OCI-LY1 (cell line): ENCODE measurements around the gene CNTNAP2.
"Not testable (repeated sequence)": the region's sequence is repeated elsewhere in the genome, so short reads cannot be mapped to it uniquely, and the experiment has no call there.

Source experiments
- H2AFZ ChIP-seq: fragments of 200-600 bp; sonication (generic), shearing (Covaris generic); 2 replicates; pipeline ENCODE4 v1.6.0; 2014; ENCODE audit warnings: antibody characterized with exemption, mild to moderate bottlenecking, low read length
- H3F3A ChIP-seq: fragments of 200-600 bp; sonication (generic), shearing (Covaris generic); 2 replicates; pipeline ENCODE4 v1.6.0; 2014; ENCODE audit warnings: mild to moderate bottlenecking, antibody characterized with exemption, low read length, moderate library complexity; ENCODE audit not compliant: insufficient read depth
- H3K27ac ChIP-seq: fragments of 200-600 bp; sonication (generic); 2 replicates; pipeline ENCODE4 v1.5.1; 2014; ENCODE audit warnings: low read length, mixed run types, mild to moderate bottlenecking, low read depth; ENCODE audit not compliant: poor library complexity, severe bottlenecking
- H3K27me3 ChIP-seq: fragments of 200-600 bp; sonication (generic); 2 replicates; pipeline ENCODE4 v1.6.0; 2014; ENCODE audit warnings: antibody characterized with exemption, mild to moderate bottlenecking, low read length, moderate library complexity; ENCODE audit not compliant: insufficient read depth
- H3K36me3 ChIP-seq: fragments of 200-600 bp; sonication (generic); 2 replicates; pipeline ENCODE4 v1.6.1; 2014; ENCODE audit warnings: mild to moderate bottlenecking, antibody characterized with exemption, low read length, moderate library complexity, mixed read lengths; ENCODE audit not compliant: insufficient read depth
- H3K4me1 ChIP-seq: fragments of 200-600 bp; sonication (generic); 2 replicates; pipeline ENCODE4 v1.5.1; 2014; ENCODE audit warnings: mild to moderate bottlenecking, low read length, moderate library complexity; ENCODE audit not compliant: insufficient read depth, severe bottlenecking
- H3K4me2 ChIP-seq: fragments of 200-600 bp; sonication (generic), shearing (Covaris generic); 2 replicates; pipeline ENCODE4 v1.6.1; 2014; ENCODE audit warnings: low read length
- H3K4me3 ChIP-seq: fragments of 200-600 bp; sonication (generic); 2 replicates; pipeline ENCODE4 v1.5.1; 2014; ENCODE audit warnings: low read length, low read depth, mild to moderate bottlenecking, mixed read lengths; ENCODE audit not compliant: poor library complexity, severe bottlenecking
- H3K79me2 ChIP-seq: fragments of 200-600 bp; shearing (Covaris generic); 2 replicates; pipeline ENCODE4 v1.6.1; 2016; ENCODE audit warnings: mixed run types, low read length, mixed read lengths; ENCODE audit not compliant: insufficient read depth
- H3K9ac ChIP-seq: fragments of 200-600 bp; sonication (generic), shearing (Covaris generic); 2 replicates; pipeline ENCODE4 v1.6.1; 2014; ENCODE audit warnings: mild to moderate bottlenecking, low read length, mixed read lengths
- H3K9me2 ChIP-seq: fragments of 200-600 bp; sonication (generic), shearing (Covaris generic); 2 replicates; pipeline ENCODE4 v1.6.1; 2014; ENCODE audit warnings: low read depth, mild to moderate bottlenecking, low read length, mixed read lengths
- H3K9me3 ChIP-seq: fragments of 200-600 bp; shearing (Covaris generic); 2 replicates; pipeline ENCODE4 v1.6.1; 2014; ENCODE audit warnings: low read length, mixed read lengths
- H4K20me1 ChIP-seq: fragments of 200-600 bp; sonication (generic), shearing (Covaris generic); 2 replicates; pipeline ENCODE4 v1.6.0; 2016; ENCODE audit warnings: mild to moderate bottlenecking, low read length; ENCODE audit not compliant: insufficient read depth
- CTCF ChIP-seq: fragments of 200-600 bp; sonication (generic), shearing (Covaris generic); IDR thresholded peaks from 2 replicates; pipeline ENCODE4 v1.5.1; 2017; ENCODE audit warnings: mild to moderate bottlenecking, antibody characterized with exemption, low read length, moderate library complexity, mixed read lengths
- EZH2 ChIP-seq: fragments of 200-600 bp; sonication (generic), shearing (Covaris generic); IDR thresholded peaks from 2 replicates; pipeline ENCODE4 v1.8.0; 2017; ENCODE audit warnings: borderline replicate concordance, mixed run types, mild to moderate bottlenecking, antibody characterized with exemption, low read length, moderate library complexity, mixed read lengths

CNTNAP2 gene

GRCh38 chr7:146242661-146243060 lies 126.1 kb downstream of the CNTNAP2 start:
- H3K27ac ChIP-seq = no peak overlapping the region
- peaks cover 3% of the 10 kb centered on the region for H3K4me1 ChIP-seq
- no peaks in the 10 kb centered on the region for H3F3A ChIP-seq
- no peaks in the 10 kb centered on the region for H3K79me2 ChIP-seq
- no peaks in the 10 kb centered on the region for H3K27me3 ChIP-seq
- no peaks in the 10 kb centered on the region for H4K20me1 ChIP-seq
- no peak overlapping the region for H3K9ac ChIP-seq
- H3K4me3 ChIP-seq = no peak overlapping the region
- H3K36me3 ChIP-seq = no peaks in the 10 kb centered on the region
- H3K4me2 ChIP-seq = no peak overlapping the region
- TF ChIP-seq CTCF (no peak), EZH2 (no peak)
- H3K9me3 ChIP-seq = 0 out of 2 replicates have a peak, but pooled peaks cover 5% of the 10 kb centered on the region
- peak overlapping the region; percentile 99; the same call in 1 of the 2 replicates for H2AFZ ChIP-seq
- H3K9me2 ChIP-seq = no peaks in the 10 kb centered on the region

DNA sequence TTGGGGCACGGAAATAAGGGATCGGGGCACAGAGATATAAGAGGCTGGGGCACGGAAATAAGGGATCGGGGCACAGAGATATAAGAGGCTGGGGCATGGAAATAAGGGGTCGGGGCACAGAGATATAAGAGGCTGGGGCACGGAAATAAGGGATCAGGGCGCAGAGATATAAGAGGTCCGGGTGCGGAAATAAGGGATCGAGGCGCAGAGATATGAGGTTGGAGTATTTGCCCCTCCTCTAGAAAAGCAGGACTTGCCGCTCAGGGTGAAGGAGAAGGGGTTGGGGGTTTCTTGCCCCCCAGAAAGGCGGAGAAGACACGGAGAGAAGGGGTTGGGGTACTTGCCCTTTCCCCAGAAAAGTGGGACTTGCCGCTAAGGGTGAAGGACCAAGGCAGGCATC lies 131.4 kb downstream of the CNTNAP2 start:
- not testable (repeated sequence) for H3K36me3 ChIP-seq, H3K9ac ChIP-seq, H3K9me2 ChIP-seq, H2AFZ ChIP-seq, H4K20me1 ChIP-seq, H3K4me2 ChIP-seq, H3F3A ChIP-seq, H3K4me3 ChIP-seq, H3K9me3 ChIP-seq, H3K27me3 ChIP-seq, H3K27ac ChIP-seq, H3K79me2 ChIP-seq
- H3K4me1 ChIP-seq = peaks cover 23% of the 10 kb centered on the region

DNA sequence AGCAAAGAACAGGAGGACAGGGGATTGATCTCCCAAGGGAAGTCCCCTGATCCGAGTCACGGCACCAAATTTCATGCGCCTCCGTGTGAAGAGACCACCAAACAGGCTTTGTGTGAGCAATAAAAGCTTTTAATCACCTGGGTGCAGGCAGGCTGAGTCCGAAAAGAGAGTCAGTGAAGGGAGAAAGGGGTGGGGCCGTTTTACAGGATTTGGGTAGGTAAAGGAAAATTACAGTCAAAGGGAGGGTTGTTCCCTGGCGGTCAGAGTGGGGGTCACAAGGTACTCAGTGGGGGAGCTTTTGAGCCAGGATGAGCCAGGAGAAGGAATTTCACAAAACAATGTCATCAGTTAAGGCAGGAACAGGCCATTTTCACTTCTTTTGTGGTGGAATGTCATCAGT lies 132.1 kb downstream of the CNTNAP2 start:
- H3K4me2 ChIP-seq, H3K27me3 ChIP-seq, H2AFZ ChIP-seq, H3K9me2 ChIP-seq, H3K9me3 ChIP-seq, H3K9ac ChIP-seq, H4K20me1 ChIP-seq, H3K4me3 ChIP-seq, H3F3A ChIP-seq, H3K27ac ChIP-seq, H3K36me3 ChIP-seq, H3K79me2 ChIP-seq: not testable (repeated sequence)
- peaks cover 29% of the 10 kb centered on the region for H3K4me1 ChIP-seq

- no peak overlapping the region for H3K4me2 ChIP-seq
- no peak overlapping the region for H3K9ac ChIP-seq
- no peak overlapping the region for H3K27ac ChIP-seq
Observed at GRCh38 chr7:146249272-146249671, 132.7 kb downstream of the CNTNAP2 start.

More at GRCh38 chr7:146249272-146249671, 132.7 kb downstream of the CNTNAP2 start:
- no peaks in the 10 kb centered on the region for H3F3A ChIP-seq
- H3K79me2 ChIP-seq = no peaks in the 10 kb centered on the region
- no peaks in the 10 kb centered on the region for H3K36me3 ChIP-seq
- no peaks in the 10 kb centered on the region for H4K20me1 ChIP-seq
- H3K4me1 ChIP-seq = peaks cover 26% of the 10 kb centered on the region
- H3K9me2 ChIP-seq = no peaks in the 10 kb centered on the region
- 0 out of 2 replicates have a peak overlapping the region, but pooled peaks have one; percentile 9 for H2AFZ ChIP-seq
- H3K4me3 ChIP-seq = no peak overlapping the region
- TF ChIP-seq CTCF = no peak
- H3K9me3 ChIP-seq = peaks cover 5% of the 10 kb centered on the region; the same call in 1 of the 2 replicates
- H3K27me3 ChIP-seq = no peaks in the 10 kb centered on the region
